Measurements from ENCODE around the gene CYB5A. TPM values are rescaled to one million over a fixed set of nuclear protein-coding genes. Genes with fewer than 3 reads are reported as not detected.

CYB5A gene
- total and polyA plus RNA-seq, 2 of the 8 experiments (the other 6 are each of a cell fraction or from before 2014, with no cell fraction given), result 154 to 195 TPM

- TF ChIP-seq CHD7 (IDR thresholded peaks at IDR 0.05; ENCODE audit: insufficient replicate concordance, low read length) (no peak), CTBP2 (IDR thresholded peaks at IDR 0.05; ENCODE audit: borderline replicate concordance, insufficient read depth, insufficient read length, low read length) (no peak), SIRT6 (IDR thresholded peaks at IDR 0.05; ENCODE audit: low read length) (no peak), JUND (IDR thresholded peaks at IDR 0.05; ENCODE audit: low read length) (no peak), TCF12 (IDR thresholded peaks at IDR 0.05; ENCODE audit: low read depth, low read length) (no peak), EP300 (IDR thresholded peaks at IDR 0.05; ENCODE audit: borderline replicate concordance in 1 of 2, low read depth in 2 of 2, low read length in 2 of 2) (no peak), TAF1 (IDR thresholded peaks at IDR 0.05; ENCODE audit: low read depth, low read length) (no peak), BCL11A (IDR thresholded peaks at IDR 0.05; ENCODE audit: low read depth in 2 of 2, low read length in 2 of 2) (no peak), ATF2 (IDR thresholded peaks at IDR 0.05; ENCODE audit: low read length) (no peak)
These were observed 23.6 kb downstream of the CYB5A start (continued) for GRCh38 chr18:74268175-74268574.

All from H1 (cell line).